Liver (tissue), 9 donors: Measurements from ENCODE around the gene SPATA16. TPM values are rescaled to one million over a fixed set of nuclear protein-coding genes. Genes with fewer than 3 reads are reported as not detected.

Experiments used
- DNase-seq: peaks from one replicate; pipeline ENCODE4 v3.0.0-alpha.2; 2017; ENCODE audit warnings: low spot score
- H3K27ac ChIP-seq, 2 donors: one replicate each; pipeline ENCODE4 v1.7.0; 2013; ENCODE audit warnings: inconsistent platforms in 2 of 2, low read length in 2 of 2, control low read depth in 1 of 2, low read depth in 1 of 2, mild to moderate bottlenecking in 1 of 2
- H3K27me3 ChIP-seq, 4 donors: one replicate each; pipeline versions ENCODE4 v1.6.1 to v1.7.0; 2013; ENCODE audit warnings: low read length in 3 of 4, inconsistent platforms in 1 of 4, mild to moderate bottlenecking in 1 of 4, moderate library complexity in 1 of 4; ENCODE audit not compliant: control insufficient read depth in 4 of 4, insufficient read depth in 4 of 4
- H3K36me3 ChIP-seq, 4 donors: one replicate each; pipeline versions ENCODE4 v1.6.1 to v1.7.0; 2013; ENCODE audit warnings: low read length in 3 of 4, mild to moderate bottlenecking in 3 of 4, low read depth in 1 of 4, moderate library complexity in 1 of 4; ENCODE audit not compliant: control insufficient read depth in 4 of 4, insufficient read depth in 3 of 4
- H3K4me1 ChIP-seq, 4 donors: one replicate each; pipeline versions ENCODE4 v1.6.1 to v1.7.0; 2013; ENCODE audit warnings: low read length in 3 of 4, mild to moderate bottlenecking in 3 of 4, moderate library complexity in 1 of 4; ENCODE audit not compliant: control insufficient read depth in 4 of 4, insufficient read depth in 4 of 4
- H3K4me3 ChIP-seq, 3 donors: one replicate each; pipeline versions ENCODE4 v1.6.1 to v1.7.0; 2013; ENCODE audit warnings: low read length in 3 of 3, control low read depth in 1 of 3, low read depth in 1 of 3, mild to moderate bottlenecking in 1 of 3
- H3K9ac ChIP-seq, 2 donors: one replicate each; pipeline ENCODE4 v1.7.0; 2013; ENCODE audit warnings: low read length in 2 of 2, mild to moderate bottlenecking in 2 of 2, moderate library complexity in 2 of 2, control low read depth in 1 of 2, low read depth in 1 of 2
- H3K9me3 ChIP-seq, 4 donors: one replicate each; pipeline versions ENCODE4 v1.6.1 to v1.7.0; 2013; ENCODE audit warnings: low read length in 3 of 4; ENCODE audit not compliant: control insufficient read depth in 4 of 4
- EGR1 ChIP-seq, 2 donors: IDR thresholded peaks; 2 replicates each; pipeline ENCODE4 v1.6.1; 2016 to 2018; ENCODE audit warnings: antibody characterized with exemption in 2 of 2, low read depth in 2 of 2
- FOXA1 ChIP-seq: IDR thresholded peaks from 2 replicates; pipeline ENCODE4 v1.6.1; 2016; ENCODE audit warnings: antibody characterized with exemption
- FOXA2 ChIP-seq: IDR thresholded peaks from 2 replicates; pipeline ENCODE4 v1.6.1; 2016; ENCODE audit warnings: antibody characterized with exemption
- GABPA ChIP-seq, 2 donors: IDR thresholded peaks in 1 of 2; conservative IDR thresholded peaks in 1 of 2; 2 replicates each; pipeline ENCODE4 v1.6.1; 2016; ENCODE audit warnings: antibody characterized with exemption in 2 of 2, mild to moderate bottlenecking in 1 of 2, moderate library complexity in 1 of 2
- HNF4A ChIP-seq, 2 donors: conservative IDR thresholded peaks; 2 replicates each; pipeline ENCODE4 v1.6.1; 2016; ENCODE audit warnings: antibody characterized with exemption in 2 of 2, mild to moderate bottlenecking in 2 of 2
- HNF4G ChIP-seq: IDR thresholded peaks from 2 replicates; pipeline ENCODE4 v1.6.1; 2016; ENCODE audit warnings: antibody characterized with exemption
- JUND ChIP-seq, 2 donors: IDR thresholded peaks; 2 replicates each; pipeline ENCODE4 v1.6.1; 2016; ENCODE audit warnings: antibody characterized with exemption in 2 of 2
- NR2F2 ChIP-seq: IDR thresholded peaks from 2 replicates; pipeline ENCODE4 v1.6.1; 2016; ENCODE audit warnings: antibody characterized with exemption
- RAD21 ChIP-seq, 2 donors: IDR thresholded peaks; 2 replicates each; pipeline ENCODE4 v1.6.1; 2016; ENCODE audit warnings: antibody characterized with exemption in 2 of 2, mild to moderate bottlenecking in 2 of 2
- RXRA ChIP-seq, 2 donors: IDR thresholded peaks; 2 replicates each; pipeline ENCODE4 v1.6.1; 2017 to 2018; ENCODE audit warnings: antibody characterized with exemption in 2 of 2, mild to moderate bottlenecking in 1 of 2
- SP1 ChIP-seq: IDR thresholded peaks from 2 replicates; pipeline ENCODE4 v1.6.1; 2018; ENCODE audit warnings: antibody characterized with exemption, mild to moderate bottlenecking
- TAF1 ChIP-seq: conservative IDR thresholded peaks from 2 replicates; pipeline ENCODE4 v1.6.1; 2016; ENCODE audit warnings: antibody characterized with exemption, mild to moderate bottlenecking
- YY1 ChIP-seq: IDR thresholded peaks from 2 replicates; pipeline ENCODE4 v1.6.1; 2016; ENCODE audit warnings: antibody characterized with exemption, mild to moderate bottlenecking
- ZBTB33 ChIP-seq: IDR thresholded peaks from 2 replicates; pipeline ENCODE4 v1.6.1; 2016; ENCODE audit warnings: antibody characterized with exemption
- WGBS: extraction: QIAGEN DNeasy Blood & Tissue Kit; methylation state at CpG from one replicate; pipeline ENCODE4 v1.1.7; 2013; 5-methylcytosine and 5-hydroxymethylcytosine counted together
- polyA plus RNA-seq, 2 donors: library from polyadenylated mRNA; stranded (reverse) in 1 of 2; unstranded in 1 of 2; fragments of 200-250 nt in 1 of 2; fragments of >200 nt in 1 of 2; fragmentation: Nextera tagmentation in 1 of 2; extraction: Ambion mirVana in 1 of 2; gene quantifications; one replicate each; pipeline versions ENCODE4 v1.2.1 to v1.2.3, GENCODE V29; 2013 to 2015
- total RNA-seq, 2 donors: library from RNA; depleted of rRNA; stranded (reverse); fragments of >200 nt; gene quantifications; one replicate each; pipeline ENCODE4 v1.2.3, GENCODE V29; 2014
- TF ChIP-seq, protein P1 (sequence below): IDR thresholded peaks from 2 replicates; pipeline ENCODE4 v1.6.1; 2016; ENCODE audit warnings: antibody characterized with exemption
- TF ChIP-seq, protein P2 (sequence below): fragments of 150-350 bp; IDR thresholded peaks from 2 replicates; pipeline ENCODE4 v1.5.1; 2017; ENCODE audit warnings: improper control_type of control experiment, low read depth, low read length; ENCODE audit not compliant: missing input control
- TF ChIP-seq, protein P3 (sequence below): IDR thresholded peaks from 2 replicates; pipeline ENCODE4 v1.6.1; 2016; ENCODE audit warnings: antibody characterized with exemption, mild to moderate bottlenecking
- TF ChIP-seq, protein P4 (sequence below): IDR thresholded peaks from 2 replicates; pipeline ENCODE4 v1.6.1; 2016; ENCODE audit warnings: antibody characterized with exemption
- donor health status: healthy.
- donor health status: healthy.
- donor health status: healthy.
- donor health status: healthy.
- donor health status: healthy.

The SPATA16 gene
- total and polyA plus RNA-seq, 4 donors = not detected

GRCh38 chr3:172918165-172918564 lies 222.9 kb downstream of the SPATA16 start:
- H3K27me3 ChIP-seq = peaks cover 0 to 2% (median 0%) of the 10 kb centered on the region in 4 donors
- TF ChIP-seq YY1 (no peak), SP1 (peak; percentile 12)
- H3K36me3 ChIP-seq = no peaks in the 10 kb centered on the region
- no peak overlapping the region for H3K27ac ChIP-seq
- no peak overlapping the region for H3K4me3 ChIP-seq
- 13% methylated on average over 3 of the region's 3 CpGs for WGBS
- DNase-seq = no peak
- H3K9me3 ChIP-seq = no peaks in the 10 kb centered on the region
- no peak overlapping the region for H3K9ac ChIP-seq
- H3K4me1 ChIP-seq = no peaks in the 10 kb centered on the region

DNA sequence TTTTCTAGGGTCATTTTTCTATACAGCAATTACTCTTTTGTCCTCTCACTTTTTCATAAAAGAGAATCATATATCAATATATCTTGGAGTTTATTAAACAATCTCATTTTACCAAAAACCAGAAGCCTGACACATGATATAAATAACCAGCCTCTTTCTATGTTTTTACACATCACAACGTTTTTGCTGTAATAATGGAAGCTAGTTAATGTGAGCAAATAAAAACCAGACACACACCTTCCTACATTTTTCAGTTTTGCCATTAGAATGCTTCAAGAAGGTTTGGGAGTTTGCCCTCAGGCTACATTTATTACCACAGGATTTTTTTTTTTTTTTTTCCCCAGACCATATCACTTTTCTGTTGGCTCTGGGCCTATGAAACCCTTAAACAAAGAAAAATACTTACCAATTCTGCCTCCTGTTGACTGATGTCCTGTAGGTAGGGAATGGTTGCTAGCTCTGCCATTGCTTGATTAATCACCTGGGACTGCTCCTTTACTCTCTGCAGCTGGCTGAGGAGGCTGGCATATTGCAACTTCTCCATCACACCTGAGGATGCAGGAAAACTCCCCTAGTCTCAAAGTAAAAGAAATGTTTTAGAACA lies 225.0 kb downstream of the SPATA16 start:
- whole genome bisulfite sequencing = 40% methylated on average over 1 of the region's 1 CpG
- Histone ChIP-seq H3K4me3 (no peak overlapping the region), H3K4me1 (no peaks in the 10 kb centered on the region), H3K9ac (no peak overlapping the region), H3K36me3 (no peaks in the 10 kb centered on the region), H3K27ac (no peak overlapping the region), H3K9me3 (no peaks in the 10 kb centered on the region), H3K27me3 (peaks cover 0 to 2% (median 0%) of the 10 kb centered on the region in 4 donors)
- no peak for DNase-seq
- TF ChIP-seq ZBTB33 (no peak), NR2F2 (no peak), SP1 (no peak), TAF1 (no peak), RXRA (IDR thresholded peaks at IDR 0.05) (no peak), HNF4G (no peak), EGR1 (IDR thresholded peaks at IDR 0.05; ENCODE audit: low read depth in 2 of 2) (no peak), HNF4A (conservative IDR thresholded peaks at IDR 0.05) (no peak), FOXA1 (no peak), RAD21 (IDR thresholded peaks at IDR 0.05) (no peak), GABPA (IDR thresholded peaks at IDR 0.05 in 1 of 2, conservative IDR thresholded peaks at IDR 0.05 in 1 of 2) (no peak), YY1 (no peak), JUND (IDR thresholded peaks at IDR 0.05) (no peak), FOXA2 (no peak)
- TF ChIP-seq, protein P1, sequence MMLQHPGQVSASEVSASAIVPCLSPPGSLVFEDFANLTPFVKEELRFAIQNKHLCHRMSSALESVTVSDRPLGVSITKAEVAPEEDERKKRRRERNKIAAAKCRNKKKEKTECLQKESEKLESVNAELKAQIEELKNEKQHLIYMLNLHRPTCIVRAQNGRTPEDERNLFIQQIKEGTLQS = no peak
- TF ChIP-seq, protein P2, sequence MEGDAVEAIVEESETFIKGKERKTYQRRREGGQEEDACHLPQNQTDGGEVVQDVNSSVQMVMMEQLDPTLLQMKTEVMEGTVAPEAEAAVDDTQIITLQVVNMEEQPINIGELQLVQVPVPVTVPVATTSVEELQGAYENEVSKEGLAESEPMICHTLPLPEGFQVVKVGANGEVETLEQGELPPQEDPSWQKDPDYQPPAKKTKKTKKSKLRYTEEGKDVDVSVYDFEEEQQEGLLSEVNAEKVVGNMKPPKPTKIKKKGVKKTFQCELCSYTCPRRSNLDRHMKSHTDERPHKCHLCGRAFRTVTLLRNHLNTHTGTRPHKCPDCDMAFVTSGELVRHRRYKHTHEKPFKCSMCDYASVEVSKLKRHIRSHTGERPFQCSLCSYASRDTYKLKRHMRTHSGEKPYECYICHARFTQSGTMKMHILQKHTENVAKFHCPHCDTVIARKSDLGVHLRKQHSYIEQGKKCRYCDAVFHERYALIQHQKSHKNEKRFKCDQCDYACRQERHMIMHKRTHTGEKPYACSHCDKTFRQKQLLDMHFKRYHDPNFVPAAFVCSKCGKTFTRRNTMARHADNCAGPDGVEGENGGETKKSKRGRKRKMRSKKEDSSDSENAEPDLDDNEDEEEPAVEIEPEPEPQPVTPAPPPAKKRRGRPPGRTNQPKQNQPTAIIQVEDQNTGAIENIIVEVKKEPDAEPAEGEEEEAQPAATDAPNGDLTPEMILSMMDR = no peak
- TF ChIP-seq, protein P3, sequence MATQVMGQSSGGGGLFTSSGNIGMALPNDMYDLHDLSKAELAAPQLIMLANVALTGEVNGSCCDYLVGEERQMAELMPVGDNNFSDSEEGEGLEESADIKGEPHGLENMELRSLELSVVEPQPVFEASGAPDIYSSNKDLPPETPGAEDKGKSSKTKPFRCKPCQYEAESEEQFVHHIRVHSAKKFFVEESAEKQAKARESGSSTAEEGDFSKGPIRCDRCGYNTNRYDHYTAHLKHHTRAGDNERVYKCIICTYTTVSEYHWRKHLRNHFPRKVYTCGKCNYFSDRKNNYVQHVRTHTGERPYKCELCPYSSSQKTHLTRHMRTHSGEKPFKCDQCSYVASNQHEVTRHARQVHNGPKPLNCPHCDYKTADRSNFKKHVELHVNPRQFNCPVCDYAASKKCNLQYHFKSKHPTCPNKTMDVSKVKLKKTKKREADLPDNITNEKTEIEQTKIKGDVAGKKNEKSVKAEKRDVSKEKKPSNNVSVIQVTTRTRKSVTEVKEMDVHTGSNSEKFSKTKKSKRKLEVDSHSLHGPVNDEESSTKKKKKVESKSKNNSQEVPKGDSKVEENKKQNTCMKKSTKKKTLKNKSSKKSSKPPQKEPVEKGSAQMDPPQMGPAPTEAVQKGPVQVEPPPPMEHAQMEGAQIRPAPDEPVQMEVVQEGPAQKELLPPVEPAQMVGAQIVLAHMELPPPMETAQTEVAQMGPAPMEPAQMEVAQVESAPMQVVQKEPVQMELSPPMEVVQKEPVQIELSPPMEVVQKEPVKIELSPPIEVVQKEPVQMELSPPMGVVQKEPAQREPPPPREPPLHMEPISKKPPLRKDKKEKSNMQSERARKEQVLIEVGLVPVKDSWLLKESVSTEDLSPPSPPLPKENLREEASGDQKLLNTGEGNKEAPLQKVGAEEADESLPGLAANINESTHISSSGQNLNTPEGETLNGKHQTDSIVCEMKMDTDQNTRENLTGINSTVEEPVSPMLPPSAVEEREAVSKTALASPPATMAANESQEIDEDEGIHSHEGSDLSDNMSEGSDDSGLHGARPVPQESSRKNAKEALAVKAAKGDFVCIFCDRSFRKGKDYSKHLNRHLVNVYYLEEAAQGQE = no peak
- TF ChIP-seq, protein P4, sequence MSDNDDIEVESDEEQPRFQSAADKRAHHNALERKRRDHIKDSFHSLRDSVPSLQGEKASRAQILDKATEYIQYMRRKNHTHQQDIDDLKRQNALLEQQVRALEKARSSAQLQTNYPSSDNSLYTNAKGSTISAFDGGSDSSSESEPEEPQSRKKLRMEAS = no peak
